SU-DHL-6 (cell line): ENCODE data around the gene LMX1A.

Experiments used
- H2AFZ ChIP-seq: fragments of 200-600 bp; sonication (generic); 2 replicates; pipeline ENCODE4 v1.6.1; 2014; ENCODE audit warnings: low read depth, mild to moderate bottlenecking, moderate library complexity, mixed read lengths, antibody characterized with exemption, low read length; ENCODE audit not compliant: severe bottlenecking
- H3F3A ChIP-seq: fragments of 200-600 bp; shearing (Covaris generic); 2 replicates; pipeline ENCODE4 v1.6.0; 2016; ENCODE audit warnings: antibody characterized with exemption, mild to moderate bottlenecking; ENCODE audit not compliant: insufficient read depth
- H3K27ac ChIP-seq: fragments of 200-600 bp; sonication (generic); 2 replicates; pipeline ENCODE4 v1.5.1; 2016; ENCODE audit warnings: low read depth, mild to moderate bottlenecking, low read length, moderate library complexity, mixed read lengths
- H3K27me3 ChIP-seq: fragments of 200-600 bp; sonication (generic), shearing (Covaris generic); 2 replicates; pipeline ENCODE4 v1.6.0; 2014; ENCODE audit warnings: mild to moderate bottlenecking, low read length
- H3K36me3 ChIP-seq: fragments of 200-600 bp; sonication (generic); 2 replicates; pipeline ENCODE4 v1.6.1; 2014; ENCODE audit warnings: mild to moderate bottlenecking, low read length, mixed read lengths
- H3K4me2 ChIP-seq: fragments of 300-600, 200-600 bp; shearing (Covaris generic), sonication (generic); 2 replicates; pipeline ENCODE4 v1.6.0; 2014; ENCODE audit warnings: low read length, low read depth, mild to moderate bottlenecking; ENCODE audit not compliant: poor library complexity, severe bottlenecking
- H3K4me3 ChIP-seq: fragments of 200-600 bp; sonication (generic); 2 replicates; pipeline ENCODE4 v1.5.1; 2014; ENCODE audit warnings: antibody characterized with exemption, low read length, mild to moderate bottlenecking, mixed read lengths; ENCODE audit not compliant: insufficient read depth, poor library complexity, severe bottlenecking
- H3K79me2 ChIP-seq: fragments of 200-600 bp; sonication (generic); 2 replicates; pipeline ENCODE4 v1.6.1; 2014; ENCODE audit warnings: mild to moderate bottlenecking, low read length, moderate library complexity; ENCODE audit not compliant: insufficient read depth
- H3K9ac ChIP-seq: fragments of 200-600 bp; sonication (generic); 2 replicates; pipeline ENCODE4 v1.7.0; 2014; ENCODE audit warnings: mild to moderate bottlenecking, low read length
- H3K9me2 ChIP-seq: fragments of 200-600 bp; sonication (generic); replicated peaks from 2 replicates; pipeline ENCODE4 v1.6.1; 2014; ENCODE audit warnings: low read length; ENCODE audit not compliant: insufficient read depth
- H3K9me3 ChIP-seq: fragments of 200-600 bp; sonication (generic); 2 replicates; pipeline ENCODE4 v1.6.1; 2014; ENCODE audit warnings: low read length, mixed read lengths; ENCODE audit not compliant: insufficient read depth
- H4K20me1 ChIP-seq: fragments of 200-600 bp; sonication (generic); 2 replicates; pipeline ENCODE4 v1.6.1; 2014; ENCODE audit warnings: low read depth, mild to moderate bottlenecking, antibody characterized with exemption, low read length, moderate library complexity, mixed read lengths
- CTCF ChIP-seq: fragments of 200-600 bp; sonication (generic); IDR thresholded peaks from one replicate; pipeline ENCODE4 v1.5.1; 2017; ENCODE audit warnings: antibody characterized with exemption, mild to moderate bottlenecking, low read length, moderate library complexity; ENCODE audit not compliant: insufficient read depth, poor library complexity, severe bottlenecking
- EZH2phosphoT487 ChIP-seq: fragments of 200-600 bp; sonication (generic), shearing (Covaris generic); conservative IDR thresholded peaks from 2 replicates; pipeline ENCODE4 v1.6.1; 2018; ENCODE audit warnings: mild to moderate bottlenecking, antibody characterized with exemption, low read length, moderate library complexity, mixed read lengths

LMX1A gene

GRCh38 chr1:165287781-165288180 lies 68.7 kb downstream of the LMX1A start:
- no peak overlapping the region for H3K9ac ChIP-seq
- no peak overlapping the region for H3K4me2 ChIP-seq
- H3K36me3 ChIP-seq, result no peaks in the 10 kb centered on the region
- H3K9me3 ChIP-seq, result no peaks in the 10 kb centered on the region
- TF ChIP-seq CTCF (no peak), EZH2phosphoT487 (no peak)
- H3K27me3 ChIP-seq, result no peaks in the 10 kb centered on the region
- no peaks in the 10 kb centered on the region for H3K79me2 ChIP-seq
- no peak overlapping the region for H3K4me3 ChIP-seq
- no peak overlapping the region for H3K27ac ChIP-seq
- no peaks in the 10 kb centered on the region for H3F3A ChIP-seq
- no peak overlapping the region for H2AFZ ChIP-seq
- no peaks in the 10 kb centered on the region for H3K9me2 ChIP-seq
- H4K20me1 ChIP-seq, result no peaks in the 10 kb centered on the region

- H3K36me3 ChIP-seq, result no peaks in the 10 kb centered on the region
- H3F3A ChIP-seq, result no peaks in the 10 kb centered on the region
- H4K20me1 ChIP-seq, result no peaks in the 10 kb centered on the region
- no peak overlapping the region for H3K4me2 ChIP-seq
- H3K27ac ChIP-seq, result no peak overlapping the region
- no peak for TF ChIP-seq EZH2phosphoT487
- TF ChIP-seq CTCF, result no peak
- H3K9me3 ChIP-seq, result no peaks in the 10 kb centered on the region
- no peak overlapping the region for H3K9ac ChIP-seq
- no peaks in the 10 kb centered on the region for H3K79me2 ChIP-seq
- no peaks in the 10 kb centered on the region for H3K27me3 ChIP-seq
- no peak overlapping the region for H2AFZ ChIP-seq
- no peak overlapping the region for H3K4me3 ChIP-seq
- H3K9me2 ChIP-seq, result no peaks in the 10 kb centered on the region
Measured at GRCh38 chr1:165287329-165287728, 69.2 kb downstream of the LMX1A start.

- no peaks in the 10 kb centered on the region for H3F3A ChIP-seq
- TF ChIP-seq CTCF (no peak), EZH2phosphoT487 (no peak)
Measured at GRCh38 chr1:165284454-165284853, 72.1 kb downstream of the LMX1A start.

More at GRCh38 chr1:165284454-165284853, 72.1 kb downstream of the LMX1A start:
- no peak overlapping the region for H2AFZ ChIP-seq
- H4K20me1 ChIP-seq, result no peaks in the 10 kb centered on the region
- H3K4me3 ChIP-seq, result no peak overlapping the region
- no peaks in the 10 kb centered on the region for H3K27me3 ChIP-seq
- H3K79me2 ChIP-seq, result no peaks in the 10 kb centered on the region
- H3K27ac ChIP-seq, result no peak overlapping the region
- no peak overlapping the region for H3K9ac ChIP-seq
- no peaks in the 10 kb centered on the region for H3K36me3 ChIP-seq
- H3K9me2 ChIP-seq, result no peaks in the 10 kb centered on the region
- H3K9me3 ChIP-seq, result no peaks in the 10 kb centered on the region
- H3K4me2 ChIP-seq, result no peak overlapping the region
